K562 (cell line): ENCODE measurements around the gene DPT. TPM values are rescaled to one million over a fixed set of nuclear protein-coding genes. Genes with fewer than 3 reads are reported as not detected.

ENCODE experiments used
- ATAC-seq: fragments of 200-7000 bp; cut with Tn5 transposase; 3 replicates; pipeline ENCODE4 v1.9.1; 2020; ENCODE audit warnings: moderate library complexity
- BruUV-seq: library from RNA; stranded (reverse); fragments of 400-500 nt; replicated peaks from 2 replicates; lab custom pipeline; 2021; lab: Mats Ljungman, UMichigan
- CTCF ChIA-PET: fragments of 300-600 bp; formaldehyde crosslinking; extraction: SDS; loops from one replicate; lab custom pipeline; 2021; ENCODE audit warnings: low intra/inter-chr PET ratio; lab: Yijun Ruan, JAX
- POLR2A ChIA-PET: fragments of 300-600, 350-650 bp; sonication (Branson Sonifier 250); formaldehyde crosslinking; extraction: SDS; loops from one replicate; lab custom pipeline; 2021; ENCODE audit warnings: antibody characterized with exemption, inconsistent platforms; lab: Yijun Ruan, JAX
- DNase-seq, 4 experiments: peaks; one replicate each; pipeline versions ENCODE4 v3.0.0 to v3.0.0-alpha.2; 2011 to 2018; ENCODE audit warnings: low spot score in 3 of 4, mixed read lengths in 3 of 4; ENCODE audit errors: extremely low read depth in 1 of 4
- FAIRE-seq: peaks from 2 replicates; lab custom pipeline; 2011; peaks lifted over from hg19 to GRCh38; lab: Jason Lieb, UNC
- H2AFZ ChIP-seq: 2 replicates; pipeline ENCODE4 v1.6.0; 2011; ENCODE audit warnings: low read depth, low read length, control low read depth, inconsistent platforms
- H3K27ac ChIP-seq: fragments of 200-600 bp; 3 replicates; pipeline ENCODE4 v1.8.0; 2011; ENCODE audit warnings: low read depth, mild to moderate bottlenecking, control low read depth, inconsistent platforms, low read length, moderate library complexity, mixed read lengths; ENCODE audit errors: extremely low read depth
- H3K27me3 ChIP-seq, 2 experiments: fragments of 300-600 bp in 1 of 2; 2 replicates in 1 of 2; 3 replicates in 1 of 2; pipeline versions ENCODE4 v1.6.0 to v1.8.0; 2011; ENCODE audit warnings: inconsistent platforms in 2 of 2, low read length in 2 of 2, mild to moderate bottlenecking in 1 of 2, mixed read lengths in 1 of 2, moderate library complexity in 1 of 2; ENCODE audit not compliant: control insufficient read depth in 2 of 2, insufficient read depth in 2 of 2
- H3K36me3 ChIP-seq: fragments of 300-600 bp; 3 replicates; pipeline ENCODE4 v1.8.0; 2011; ENCODE audit warnings: mild to moderate bottlenecking, low read length, inconsistent platforms; ENCODE audit not compliant: control insufficient read depth, insufficient read depth
- H3K4me1 ChIP-seq, 2 experiments: fragments of 200-600 bp in 1 of 2; replicated peaks in 1 of 2; 2 replicates in 1 of 2; 3 replicates in 1 of 2; pipeline versions ENCODE4 v1.5.1 to v1.8.0; 2011; ENCODE audit warnings: inconsistent platforms in 2 of 2, low read length in 2 of 2, mild to moderate bottlenecking in 1 of 2, mixed read lengths in 1 of 2, moderate library complexity in 1 of 2; ENCODE audit not compliant: control insufficient read depth in 2 of 2, insufficient read depth in 2 of 2
- H3K4me2 ChIP-seq: 2 replicates; pipeline ENCODE4 v1.6.1; 2011; ENCODE audit warnings: low read length, control low read depth, inconsistent platforms, mixed read lengths; ENCODE audit not compliant: insufficient read depth
- H3K4me3 ChIP-seq: fragments of 200-600 bp; sonication (generic), shearing (Covaris generic); 2 replicates; pipeline ENCODE4 v1.5.1; 2016; ENCODE audit warnings: control low read depth, inconsistent platforms
- H3K79me2 ChIP-seq: fragments of 200-600 bp; 3 replicates; pipeline ENCODE4 v1.8.0; 2011; ENCODE audit warnings: low read length, inconsistent platforms; ENCODE audit not compliant: control insufficient read depth, insufficient read depth
- H3K9ac ChIP-seq, 2 experiments: 2 replicates each; pipeline versions ENCODE4 v1.6.0 to v1.6.1; 2011; ENCODE audit warnings: low read depth in 2 of 2, low read length in 2 of 2, control low read depth in 1 of 2, inconsistent platforms in 1 of 2, mild to moderate bottlenecking in 1 of 2, mixed read lengths in 1 of 2; ENCODE audit not compliant: insufficient read depth in 1 of 2
- H3K9me1 ChIP-seq: one replicate; pipeline ENCODE4 v1.6.0; 2011; ENCODE audit warnings: inconsistent platforms, mild to moderate bottlenecking, low read length, moderate library complexity; ENCODE audit not compliant: control insufficient read depth, insufficient read depth
- H3K9me3 ChIP-seq: replicated peaks from 2 replicates; pipeline ENCODE4 v1.5.1; 2011; ENCODE audit warnings: low read depth, low read length, inconsistent platforms; ENCODE audit not compliant: control insufficient read depth, insufficient read depth
- H4K20me1 ChIP-seq: replicated peaks from 2 replicates; pipeline ENCODE4 v1.6.1; 2011; ENCODE audit warnings: low read length, inconsistent platforms, mixed read lengths; ENCODE audit not compliant: control insufficient read depth, insufficient read depth
- BRCA1 ChIP-seq, 2 experiments: fragments of 450-650 bp in 1 of 2; sonication (generic) in 1 of 2; formaldehyde crosslinking in 1 of 2; IDR thresholded peaks; 2 replicates each; pipeline versions ENCODE4 v1.5.0 to v1.6.1; 2017 to 2020; ENCODE audit warnings: mild to moderate bottlenecking in 1 of 2, missing genetic modification reagents in 1 of 2
- CHD2 ChIP-seq: IDR thresholded peaks from 2 replicates; pipeline ENCODE4 v1.6.1; 2011; ENCODE audit warnings: low read depth, low read length
- ETV6 ChIP-seq, 3 experiments: fragments of 150-350 bp in 1 of 3; sonication (generic) in 1 of 3; formaldehyde crosslinking in 1 of 3; IDR thresholded peaks; 2 replicates each; pipeline versions ENCODE4 v1.6.1 to v1.8.0; 2014 to 2022; ENCODE audit warnings: borderline replicate concordance in 2 of 3, low read depth in 2 of 3, antibody characterized with exemption in 1 of 3, low read length in 1 of 3, mild to moderate bottlenecking in 1 of 3, missing genetic modification reagents in 1 of 3
- NFIC ChIP-seq: fragments of 450-650 bp; IDR thresholded peaks from 2 replicates; pipeline ENCODE4 v1.6.1; 2017; ENCODE audit warnings: mild to moderate bottlenecking, inconsistent platforms
- OTX1 ChIP-seq: fragments of 450-650 bp; formaldehyde crosslinking; IDR thresholded peaks from 2 replicates; pipeline ENCODE4 v1.4.0; 2022; ENCODE audit warnings: mild to moderate bottlenecking
- PHF21A ChIP-seq: fragments of 450-650 bp; IDR thresholded peaks from 2 replicates; pipeline ENCODE4 v1.6.1; 2017; ENCODE audit warnings: low read depth, borderline replicate concordance
- POU5F1 ChIP-seq: fragments of 150-350 bp; IDR thresholded peaks from 2 replicates; pipeline ENCODE4 v1.6.1; 2014; ENCODE audit warnings: borderline replicate concordance, low read length, low read depth, mild to moderate bottlenecking; ENCODE audit not compliant: partially characterized antibody
- ZNF239 ChIP-seq: fragments of 250-450 bp; sonication (Bioruptor Pico); IDR thresholded peaks from 2 replicates; pipeline ENCODE4 v1.4.0; 2020; ENCODE audit warnings: mild to moderate bottlenecking
- WGBS: fragments of 100-300 bp; shearing (Covaris generic); methylation state at CpG from one replicate; pipeline ENCODE4 v1.1.6; 2016; ENCODE audit warnings: low coverage, mixed read lengths; ENCODE audit not compliant: insufficient coverage; ENCODE audit errors: missing lambda C conversion rate; 5-methylcytosine and 5-hydroxymethylcytosine counted together
- in situ Hi-C: fragments of 300-500 bp; cut with MboI; formaldehyde crosslinking; loops from 4 replicates; pipeline ENCODE4 v1.15.0; 2018; ENCODE audit warnings: inconsistent platforms, mixed read lengths
- intact Hi-C: fragments of 100-400 bp; cut with micrococcal nuclease; formaldehyde crosslinking; loops from 2 replicates; pipeline ENCODE4 v1.14.2; 2022
- polyA plus RNA-seq, 8 experiments: library from polyadenylated mRNA; depleted of rRNA in 4 of 8; stranded (reverse) in 5 of 8; unstranded in 3 of 8; fragments of >200 nt; fragmentation: Nextera tagmentation in 2 of 8; fragmentation: Illumina TruSeq in 1 of 8; extraction: Ambion mirVana in 2 of 8; extraction: Trizol in 1 of 8; gene quantifications; 2 replicates each; pipeline versions ENCODE4 v1.2.1 to v1.2.3, GENCODE V29; 2011 to 2014; ENCODE audit warnings: inconsistent platforms in 1 of 8, missing spikeins in 1 of 8
- total RNA-seq, 7 experiments: library from RNA; depleted of rRNA in 6 of 7; stranded (reverse); fragments of >200 nt in 6 of 7; fragmentation: Illumina TruSeq in 2 of 7; extraction: Trizol in 2 of 7; gene quantifications; 2 replicates each; pipeline versions ENCODE4 v1.2.1 to v1.2.3, GENCODE V29; 2011 to 2021; ENCODE audit warnings: low replicate concordance in 1 of 7

The DPT gene
- total and polyA plus RNA-seq, 9 of the 15 experiments (the other 6 are each of a cell fraction or from before 2014, with no cell fraction given): not detected

- Histone ChIP-seq H3K36me3 (no peaks in the 10 kb centered on the region), H3K9me1 (no peaks in the 10 kb centered on the region), H3K27ac (no peak overlapping the region), H3K4me2 (no peak overlapping the region), H3K4me1 (no peaks in the 10 kb centered on the region), H3K4me3 (no peak overlapping the region), H3K79me2 (no peaks in the 10 kb centered on the region), H2AFZ (no peak overlapping the region), H3K9me3 (no peaks in the 10 kb centered on the region), H4K20me1 (no peaks in the 10 kb centered on the region), H3K27me3 (peaks cover 9 to 21% of the 10 kb centered on the region in 2 experiments), H3K9ac (no peak overlapping the region)
- CTCF ChIA-PET: no interaction called here
- TF ChIP-seq POU5F1 (no peak), ETV6 (IDR thresholded peaks at IDR 0.05; ENCODE audit: borderline replicate concordance in 1 of 2, low read depth in 2 of 2, low read length in 1 of 2) (no peak), ETV6 (CRISPR knock-in tag; IDR thresholded peaks at IDR 0.05; ENCODE audit: borderline replicate concordance) (no peak), PHF21A (no peak), OTX1 (CRISPR knock-in tag) (no peak), NFIC (no peak), ZNF239 (CRISPR knock-in tag) (no peak), CHD2 (no peak), BRCA1 (IDR thresholded peaks at IDR 0.05) (no peak), BRCA1 (CRISPR knock-in tag; IDR thresholded peaks at IDR 0.05) (no peak)
- POLR2A ChIA-PET: no interaction called here
- no TSS peak for BruUV-seq
- intact Hi-C loops: no loop called here
- in situ Hi-C loops: no loop called here
- DNase-seq: no peak
- WGBS: under 1% methylated on average over 6 of the region's 6 CpGs
- FAIRE-seq: no peak
- no peak for ATAC-seq
Observed at GRCh38 chr1:168732736-168733135, 3.7 kb upstream of the DPT start.
